Measurements from ENCODE around the gene ZBED1. TPM values are rescaled to one million over a fixed set of nuclear protein-coding genes. Genes with fewer than 3 reads are reported as not detected.

Gene ZBED1
- total and polyA plus RNA-seq, 9 of the 15 experiments (the other 6 are each of a cell fraction or from before 2014, with no cell fraction given), result 0.61 to 27.6 (median 13.9) TPM

DNA sequence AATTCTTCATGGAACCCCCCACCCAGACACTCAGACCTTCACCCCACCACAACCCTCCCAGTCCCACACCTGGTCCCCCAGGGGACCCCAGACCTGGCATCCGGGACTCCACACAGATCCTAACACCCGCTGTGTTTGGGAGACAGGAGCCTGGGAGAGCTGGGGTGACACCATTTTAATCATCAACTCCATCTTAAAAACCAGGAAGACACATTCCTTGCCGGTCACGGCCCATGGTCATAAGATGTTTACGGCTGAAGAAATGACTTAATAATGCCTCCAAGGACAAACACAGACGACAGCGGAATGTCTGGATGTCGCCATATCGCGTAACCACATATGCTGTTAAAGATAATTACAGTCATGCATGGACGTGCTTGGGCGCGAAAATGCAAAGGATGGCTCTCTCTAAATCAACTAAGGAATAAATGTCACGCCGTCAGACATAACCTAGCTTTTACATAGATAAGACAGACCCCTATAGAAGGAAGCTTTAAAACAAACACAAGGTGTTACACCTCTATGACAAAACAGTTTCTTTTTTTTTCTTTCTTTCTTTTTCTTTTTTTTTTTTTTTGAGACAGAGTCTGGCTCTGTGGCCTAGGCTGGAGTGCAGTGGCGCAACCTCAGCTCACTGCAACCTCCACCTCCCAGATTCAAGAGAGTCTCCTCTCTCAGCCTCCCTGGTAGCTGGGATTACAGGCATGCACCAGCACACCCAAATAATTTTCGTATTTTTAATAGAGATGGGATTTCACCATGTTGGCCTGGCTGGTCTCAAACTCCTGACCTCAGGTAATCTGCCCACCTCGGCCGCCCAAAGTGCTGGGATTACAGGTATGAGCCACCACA is 2.1 kb upstream of the ZBED1 start (continued):
- peak; percentile 78 for TF ChIP-seq DIDO1 (tag; IDR thresholded peaks at IDR 0.05; ENCODE audit: low read depth)
- TF ChIP-seq BRD9 (IDR thresholded peaks at IDR 0.05; ENCODE audit: low read depth, partially characterized antibody), result no peak
- TF ChIP-seq FOXA1 (IDR thresholded peaks at IDR 0.05; ENCODE audit: borderline replicate concordance), result no peak
- peak; percentile 96 for TF ChIP-seq ZNF766 (CRISPR knock-in tag; conservative IDR thresholded peaks at IDR 0.05)
- peak; percentile 65; the same call in 1 of the 2 replicates for TF ChIP-seq GTF2A2 (tag; IDR thresholded peaks at IDR 0.05)
- TF ChIP-seq ZNF644 (tag; IDR thresholded peaks at IDR 0.05; ENCODE audit: low read depth), result peak; percentile 96
- TF ChIP-seq PTRF (tag; IDR thresholded peaks at IDR 0.05), result peak; percentile 94
- TF ChIP-seq MYC (IDR thresholded peaks at IDR 0.05; ENCODE audit: low read depth, low read length), result no peak
- TF ChIP-seq MYC (CRISPR knock-in tag; IDR thresholded peaks at IDR 0.05; ENCODE audit: borderline replicate concordance, low read depth), result peak; percentile 87
- TF ChIP-seq CREB5 (CRISPR knock-in tag; IDR thresholded peaks at IDR 0.05), result peak; percentile 88; the same call in 1 of the 2 replicates
- peak; percentile 59; the same call in 1 of the 2 replicates for TF ChIP-seq GTF2E2 (tag; IDR thresholded peaks at IDR 0.05)
- TF ChIP-seq PATZ1 (CRISPR knock-in tag; IDR thresholded peaks at IDR 0.05; ENCODE audit: borderline replicate concordance), result peak; percentile 87
- TF ChIP-seq NR1H2 (CRISPR knock-in tag; IDR thresholded peaks at IDR 0.05), result no peak
- peak; percentile 69 for TF ChIP-seq ATF7 (IDR thresholded peaks at IDR 0.05)
- no peak for TF ChIP-seq NCOA2 (IDR thresholded peaks at IDR 0.05; ENCODE audit: partially characterized antibody in 2 of 2)
- peak; percentile 85 for TF ChIP-seq CREB1 (IDR thresholded peaks at IDR 0.05)
- peak; percentile 46; the same call in 1 of the 2 replicates for TF ChIP-seq CREB1 (CRISPR knock-in tag; IDR thresholded peaks at IDR 0.05)
- TF ChIP-seq, protein P1, sequence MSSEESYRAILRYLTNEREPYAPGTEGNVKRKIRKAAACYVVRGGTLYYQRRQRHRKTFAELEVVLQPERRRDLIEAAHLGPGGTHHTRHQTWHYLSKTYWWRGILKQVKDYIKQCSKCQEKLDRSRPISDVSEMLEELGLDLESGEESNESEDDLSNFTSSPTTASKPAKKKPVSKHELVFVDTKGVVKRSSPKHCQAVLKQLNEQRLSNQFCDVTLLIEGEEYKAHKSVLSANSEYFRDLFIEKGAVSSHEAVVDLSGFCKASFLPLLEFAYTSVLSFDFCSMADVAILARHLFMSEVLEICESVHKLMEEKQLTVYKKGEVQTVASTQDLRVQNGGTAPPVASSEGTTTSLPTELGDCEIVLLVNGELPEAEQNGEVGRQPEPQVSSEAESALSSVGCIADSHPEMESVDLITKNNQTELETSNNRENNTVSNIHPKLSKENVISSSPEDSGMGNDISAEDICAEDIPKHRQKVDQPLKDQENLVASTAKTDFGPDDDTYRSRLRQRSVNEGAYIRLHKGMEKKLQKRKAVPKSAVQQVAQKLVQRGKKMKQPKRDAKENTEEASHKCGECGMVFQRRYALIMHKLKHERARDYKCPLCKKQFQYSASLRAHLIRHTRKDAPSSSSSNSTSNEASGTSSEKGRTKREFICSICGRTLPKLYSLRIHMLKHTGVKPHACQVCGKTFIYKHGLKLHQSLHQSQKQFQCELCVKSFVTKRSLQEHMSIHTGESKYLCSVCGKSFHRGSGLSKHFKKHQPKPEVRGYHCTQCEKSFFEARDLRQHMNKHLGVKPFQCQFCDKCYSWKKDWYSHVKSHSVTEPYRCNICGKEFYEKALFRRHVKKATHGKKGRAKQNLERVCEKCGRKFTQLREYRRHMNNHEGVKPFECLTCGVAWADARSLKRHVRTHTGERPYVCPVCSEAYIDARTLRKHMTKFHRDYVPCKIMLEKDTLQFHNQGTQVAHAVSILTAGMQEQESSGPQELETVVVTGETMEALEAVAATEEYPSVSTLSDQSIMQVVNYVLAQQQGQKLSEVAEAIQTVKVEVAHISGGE (CRISPR knock-in tag; IDR thresholded peaks at IDR 0.05), result peak in 1 of 3 experiments; percentile 73; a peak in 2 of 6 replicates
- 0 out of 2 replicates have a peak, but pooled peaks have one; percentile 32 for TF ChIP-seq ZNF507 (tag; conservative IDR thresholded peaks at IDR 0.05)
- peak; percentile 85 for TF ChIP-seq MTF1 (CRISPR knock-in tag; IDR thresholded peaks at IDR 0.05; ENCODE audit: borderline replicate concordance)
- no peak for TF ChIP-seq SMARCB1 (IDR thresholded peaks at IDR 0.05; ENCODE audit: insufficient read length, low read depth)
